ENCODE measurements around the gene RASL10A. TPM values are rescaled to one million over a fixed set of nuclear protein-coding genes. Genes with fewer than 3 reads are reported as not detected.
A peak's percentile ranks its signal among the peaks of the same experiment; 100 is the strongest.

RASL10A gene
- total RNA-seq, 4 donors from 2014 or later: 0.85 to 9.0 (median 5.6) TPM; not detected in 1

DNA sequence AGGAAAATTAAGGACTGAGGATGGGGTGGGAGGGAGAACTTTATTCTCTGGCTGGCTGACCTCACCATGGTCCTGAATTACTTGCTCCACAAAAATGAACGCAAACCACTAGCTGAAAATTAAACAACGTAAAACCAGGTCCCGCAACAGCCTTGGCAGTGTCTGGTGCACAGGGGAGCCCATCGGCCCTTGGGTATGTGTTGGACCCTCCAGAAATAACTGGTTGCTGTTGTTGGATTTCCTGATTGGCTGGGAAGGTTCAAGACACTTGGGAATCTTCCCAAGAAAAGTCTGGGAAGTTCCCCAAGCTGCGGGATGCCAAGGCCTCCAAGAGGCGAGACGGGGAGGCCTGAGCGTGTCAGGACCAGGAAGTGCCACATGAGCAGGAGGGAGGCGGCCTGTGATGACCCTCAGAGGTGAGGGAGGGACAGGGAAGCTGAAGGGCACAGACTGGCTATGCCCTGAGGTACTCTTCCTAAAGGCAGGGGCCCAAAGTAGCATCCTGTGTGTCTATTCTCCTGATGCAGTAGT lies 10.4 kb upstream of the RASL10A start:
- Histone ChIP-seq H3K9me3 (no peaks in the 10 kb centered on the region), H3K36me3 (peaks cover 0 to 46% (median 0%) of the 10 kb centered on the region in 3 donors), H3K4me3 (no peak overlapping the region), H3K4me1 (no peaks in the 10 kb centered on the region), H3K27me3 (no peaks in the 10 kb centered on the region), H3K27ac (no peak overlapping the region)
- no peak for DNase-seq
- TF ChIP-seq POLR2A (IDR thresholded peaks at IDR 0.05): no peak
- TF ChIP-seq, protein P1, sequence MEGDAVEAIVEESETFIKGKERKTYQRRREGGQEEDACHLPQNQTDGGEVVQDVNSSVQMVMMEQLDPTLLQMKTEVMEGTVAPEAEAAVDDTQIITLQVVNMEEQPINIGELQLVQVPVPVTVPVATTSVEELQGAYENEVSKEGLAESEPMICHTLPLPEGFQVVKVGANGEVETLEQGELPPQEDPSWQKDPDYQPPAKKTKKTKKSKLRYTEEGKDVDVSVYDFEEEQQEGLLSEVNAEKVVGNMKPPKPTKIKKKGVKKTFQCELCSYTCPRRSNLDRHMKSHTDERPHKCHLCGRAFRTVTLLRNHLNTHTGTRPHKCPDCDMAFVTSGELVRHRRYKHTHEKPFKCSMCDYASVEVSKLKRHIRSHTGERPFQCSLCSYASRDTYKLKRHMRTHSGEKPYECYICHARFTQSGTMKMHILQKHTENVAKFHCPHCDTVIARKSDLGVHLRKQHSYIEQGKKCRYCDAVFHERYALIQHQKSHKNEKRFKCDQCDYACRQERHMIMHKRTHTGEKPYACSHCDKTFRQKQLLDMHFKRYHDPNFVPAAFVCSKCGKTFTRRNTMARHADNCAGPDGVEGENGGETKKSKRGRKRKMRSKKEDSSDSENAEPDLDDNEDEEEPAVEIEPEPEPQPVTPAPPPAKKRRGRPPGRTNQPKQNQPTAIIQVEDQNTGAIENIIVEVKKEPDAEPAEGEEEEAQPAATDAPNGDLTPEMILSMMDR (IDR thresholded peaks at IDR 0.05): no peak

DNA sequence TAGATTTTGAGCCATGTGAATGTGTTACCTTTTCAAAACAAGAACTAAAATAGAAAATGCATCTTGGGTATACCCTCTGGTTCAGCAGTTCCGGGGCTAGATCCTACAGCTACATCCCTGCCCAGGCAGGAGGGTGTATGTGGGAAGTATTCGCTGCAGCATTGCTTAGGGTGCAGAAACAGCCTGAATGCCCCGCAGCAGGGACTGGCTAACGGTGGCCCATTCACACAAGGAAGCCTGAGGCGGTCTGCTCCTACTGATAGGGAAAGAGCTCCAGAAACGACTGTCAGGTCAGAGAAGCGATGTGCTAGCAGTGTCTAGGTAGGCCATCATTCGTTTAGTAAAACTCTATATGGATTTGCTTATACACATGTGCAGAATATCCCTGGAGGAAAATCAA lies 9.9 kb upstream of the RASL10A start:
- Histone ChIP-seq H3K4me3 (no peak overlapping the region), H3K36me3 (peaks cover 0 to 41% (median 0%) of the 10 kb centered on the region in 3 donors), H3K27ac (no peak overlapping the region), H3K9me3 (no peaks in the 10 kb centered on the region), H3K27me3 (no peaks in the 10 kb centered on the region), H3K4me1 (no peaks in the 10 kb centered on the region)
- TF ChIP-seq, protein P1 (IDR thresholded peaks at IDR 0.05): no peak
- TF ChIP-seq POLR2A (IDR thresholded peaks at IDR 0.05): no peak
- DNase-seq: no peak

DNA sequence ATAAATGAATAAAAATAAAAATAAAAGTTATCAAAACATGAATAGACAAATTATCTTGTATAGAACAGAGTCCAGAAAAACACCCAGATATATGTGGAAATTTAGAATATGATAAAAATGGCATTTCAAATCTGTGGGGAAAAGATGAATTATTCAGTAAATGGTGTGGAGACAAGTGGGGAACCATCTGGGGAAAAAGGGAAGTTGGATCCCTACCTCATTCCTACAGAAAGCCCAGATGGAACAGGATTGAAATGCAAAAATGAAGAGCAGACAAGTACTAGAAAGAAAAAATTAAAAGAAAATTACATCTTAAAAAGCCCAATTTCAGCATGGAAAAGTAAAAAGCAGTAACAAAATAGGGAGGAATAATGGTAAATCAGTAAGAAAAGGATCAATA lies 8.1 kb upstream of the RASL10A start:
- TF ChIP-seq, protein P1 (IDR thresholded peaks at IDR 0.05): no peak
- no peak for TF ChIP-seq POLR2A (IDR thresholded peaks at IDR 0.05)
- Histone ChIP-seq H3K9me3 (no peaks in the 10 kb centered on the region), H3K4me1 (no peaks in the 10 kb centered on the region), H3K36me3 (peaks cover 0 to 23% (median 0%) of the 10 kb centered on the region in 3 donors), H3K27ac (no peak overlapping the region), H3K27me3 (no peaks in the 10 kb centered on the region), H3K4me3 (no peak overlapping the region)
- DNase-seq: no peak

DNA sequence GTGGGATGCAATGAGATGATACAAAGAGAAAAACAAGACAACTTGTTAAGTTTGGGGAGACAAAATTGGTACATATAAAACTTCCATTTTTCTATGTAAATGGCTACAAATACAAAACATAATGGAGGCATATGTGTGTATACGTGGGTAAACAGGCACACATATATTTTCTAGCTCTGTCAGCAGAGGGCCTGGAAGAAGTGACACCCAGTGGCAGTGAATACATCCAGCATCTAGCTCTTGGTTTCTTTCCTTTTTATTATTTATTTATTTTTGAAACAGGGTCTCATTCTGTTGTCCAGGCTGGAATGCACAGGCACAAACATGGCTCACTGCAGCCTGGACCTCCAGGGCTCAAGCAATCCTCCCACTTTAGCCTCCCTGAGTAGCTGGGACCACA lies 5.0 kb upstream of the RASL10A start:
- no peak for DNase-seq
- TF ChIP-seq POLR2A (IDR thresholded peaks at IDR 0.05): no peak
- TF ChIP-seq, protein P1 (IDR thresholded peaks at IDR 0.05): peak in 1 of 6 experiments; percentile 7
- Histone ChIP-seq H3K4me3 (no peak overlapping the region), H3K27ac (no peak overlapping the region), H3K27me3 (peaks cover 0 to 7% of the 10 kb centered on the region in 2 donors), H3K4me1 (peaks cover 0 to 4% (median under 1%) of the 10 kb centered on the region in 4 donors), H3K9me3 (no peaks in the 10 kb centered on the region), H3K36me3 (no peaks in the 10 kb centered on the region)

DNA sequence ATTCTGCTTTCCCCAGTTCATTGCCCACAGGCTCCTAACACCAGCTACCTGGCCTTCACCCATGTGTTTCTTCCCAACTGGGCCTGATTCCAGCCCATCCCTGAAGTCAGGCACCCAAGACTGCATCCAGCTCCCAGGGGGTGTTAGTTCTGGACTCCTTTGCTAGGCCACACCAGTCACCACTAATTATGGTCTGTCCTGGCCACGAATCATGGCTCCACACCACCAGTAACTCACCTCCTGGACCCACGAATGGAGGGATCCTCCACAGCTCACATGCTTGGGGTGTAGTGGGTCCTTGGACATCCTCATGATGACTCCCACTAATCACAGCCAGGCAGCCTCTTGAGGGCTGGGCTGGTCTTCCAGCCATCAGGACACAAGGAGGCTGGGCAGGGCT lies 3.6 kb upstream of the RASL10A start:
- Histone ChIP-seq H3K36me3 (no peaks in the 10 kb centered on the region), H3K9me3 (no peaks in the 10 kb centered on the region), H3K27me3 (peaks cover 0 to 19% of the 10 kb centered on the region in 2 donors), H3K27ac (no peak overlapping the region), H3K4me3 (no peak overlapping the region), H3K4me1 (peaks cover 0 to 19% (median 6%) of the 10 kb centered on the region in 4 donors)
- no peak for DNase-seq
- no peak for TF ChIP-seq POLR2A (IDR thresholded peaks at IDR 0.05)
- TF ChIP-seq, protein P1 (IDR thresholded peaks at IDR 0.05): no peak

All from Peyer's patch (tissue), 4 donors.